Activated CD4-positive, alpha-beta T cell treated with anti-CD3 and anti-CD28 coated beads, Interleukin-2, amount 10 ng/mL, durations not matched to agents 24 days and 14 days (primary cell): Measurements from ENCODE around the gene SEMA4C. TPM values are rescaled to one million over a fixed set of nuclear protein-coding genes. Genes with fewer than 3 reads are reported as not detected.

ENCODE experiments used
- DNase-seq: peaks from one replicate; pipeline ENCODE4 v3.0.0; 2022
- H3K27ac Mint-ChIP-seq: one replicate; pipeline ENCODE4 v1.8.0; 2022; ENCODE audit warnings: mild to moderate bottlenecking, mixed read lengths
- H3K27me3 Mint-ChIP-seq: one replicate; pipeline ENCODE4 v1.8.0; 2022; ENCODE audit warnings: mixed read lengths
- H3K36me3 Mint-ChIP-seq: one replicate; pipeline ENCODE4 v1.8.0; 2022; ENCODE audit warnings: low read depth, mild to moderate bottlenecking, mixed read lengths
- H3K4me1 Mint-ChIP-seq: one replicate; pipeline ENCODE4 v1.8.0; 2021; ENCODE audit warnings: mixed read lengths
- H3K4me3 Mint-ChIP-seq: one replicate; pipeline ENCODE4 v1.8.0; 2022; ENCODE audit warnings: mild to moderate bottlenecking, moderate library complexity, mixed read lengths
- H3K9me3 Mint-ChIP-seq: one replicate; pipeline ENCODE4 v1.8.0; 2021; ENCODE audit warnings: mixed read lengths
- intact Hi-C: fragments of 100-400 bp; cut with micrococcal nuclease; formaldehyde crosslinking; loops from one replicate; pipeline ENCODE4 v1.15.1; 2023
- total RNA-seq: library from RNA; stranded (reverse); gene quantifications from 2 replicates; pipeline ENCODE4 v1.2.3, GENCODE V29; 2022

SEMA4C gene
- total RNA-seq, result 23.8 and 26.1 TPM in 2 replicates

GRCh38 chr2:96869822-96870625, at the start of gene SEMA4C:
SEMA4C (minus strand) TSS chr2:96870080; CDS start chr2:96867886, 2,194 bp downstream.
- Mint-ChIP-seq H3K4me3 (peak within 1 kb of the TSS; percentile 87), H3K27me3 (peaks cover 10% of the 10 kb centered on the region), H3K4me1 (peaks cover 27% of the 10 kb centered on the region), H3K27ac (peak within 1 kb of the TSS; percentile 78), H3K9me3 (no peaks in the 10 kb centered on the region), H3K36me3 (peaks cover 6% of the 10 kb centered on the region)
- DNase-seq, result peak; percentile 91
- intact Hi-C loops, result loop anchor here (1.0 to 2.0 kb wide), 2 partner anchors 45 to 54 kb away; partner anchors contain the start of gene CNNM3

DNA sequence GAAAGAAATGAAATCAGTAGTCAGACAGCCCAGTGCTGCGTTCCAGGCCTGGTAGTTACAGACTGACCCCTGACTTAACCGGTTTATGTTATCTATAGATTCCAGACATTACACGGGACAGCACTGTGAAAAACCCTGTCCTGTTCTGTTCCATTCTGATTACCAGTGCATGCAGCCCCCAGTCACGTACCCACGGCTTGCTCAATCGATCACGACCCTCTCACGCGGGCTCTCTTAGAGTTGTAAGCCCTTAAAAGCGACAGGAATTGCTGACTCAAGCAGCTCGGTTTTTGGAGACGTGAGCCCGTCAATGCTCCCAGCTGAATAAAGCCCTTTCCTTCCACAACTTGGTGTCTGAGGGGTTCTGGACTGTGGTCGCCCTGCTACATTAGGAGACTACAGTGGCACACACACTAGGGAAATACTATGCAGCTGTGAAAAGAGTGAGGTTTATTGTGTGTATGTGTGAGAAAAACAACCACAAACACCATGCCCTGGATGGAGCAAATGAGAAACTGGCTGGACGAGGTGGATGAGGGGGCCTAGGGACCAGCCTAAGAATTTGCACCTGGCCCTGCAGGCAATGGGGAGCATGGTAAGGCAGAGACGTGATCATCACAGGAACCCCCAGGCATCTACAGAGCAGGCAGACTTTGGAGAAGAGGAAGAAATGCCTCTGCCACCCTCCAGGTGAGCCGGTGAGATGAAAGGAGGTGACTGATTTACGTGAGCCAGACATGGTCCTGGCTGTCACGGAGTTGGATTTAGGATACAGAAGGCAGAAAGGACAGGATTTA, 49.1 kb upstream of the SEMA4C start:
- Mint-ChIP-seq H3K27ac (no peak overlapping the region), H3K36me3 (peaks cover 18% of the 10 kb centered on the region), H3K4me3 (no peak overlapping the region), H3K27me3 (no peaks in the 10 kb centered on the region), H3K9me3 (peaks cover 19% of the 10 kb centered on the region), H3K4me1 (peaks cover 20% of the 10 kb centered on the region)
- DNase-seq, result no peak
- intact Hi-C loops, result no loop called here

- H3K36me3 Mint-ChIP-seq, result peaks cover 20% of the 10 kb centered on the region
- peaks cover 27% of the 10 kb centered on the region for H3K4me1 Mint-ChIP-seq
- peaks cover 19% of the 10 kb centered on the region for H3K9me3 Mint-ChIP-seq
These were observed 48.3 kb upstream of the SEMA4C start for GRCh38 chr2:96918092-96918753.

GRCh38 chr2:96916646-96917543, 47.0 kb upstream of the SEMA4C start:
- Mint-ChIP-seq H3K9me3 (peaks cover 19% of the 10 kb centered on the region), H3K36me3 (peaks cover 20% of the 10 kb centered on the region), H3K4me1 (peaks cover 32% of the 10 kb centered on the region), H3K4me3 (no peak overlapping the region), H3K27ac (no peak overlapping the region), H3K27me3 (no peaks in the 10 kb centered on the region)
- no peak for DNase-seq
- intact Hi-C loops, result no loop called here

More at GRCh38 chr2:96918092-96918753, 48.3 kb upstream of the SEMA4C start:
- no peak for DNase-seq
- no peak overlapping the region for H3K27ac Mint-ChIP-seq
- H3K4me3 Mint-ChIP-seq, result no peak overlapping the region
- H3K27me3 Mint-ChIP-seq, result no peaks in the 10 kb centered on the region
- intact Hi-C loops, result no loop called here

- Mint-ChIP-seq H3K9me3 (peaks cover 19% of the 10 kb centered on the region), H3K4me1 (peaks cover 34% of the 10 kb centered on the region), H3K36me3 (peaks cover 20% of the 10 kb centered on the region), H3K27ac (no peak overlapping the region), H3K27me3 (no peaks in the 10 kb centered on the region), H3K4me3 (no peak overlapping the region)
- intact Hi-C loops, result no loop called here
- no peak for DNase-seq
These were observed 46.3 kb upstream of the SEMA4C start for GRCh38 chr2:96916156-96916630.

GRCh38 chr2:96914332-96914731, 44.5 kb upstream of the SEMA4C start:
- H3K27ac Mint-ChIP-seq, result peak overlapping the region; percentile 88
- peaks cover 19% of the 10 kb centered on the region for H3K9me3 Mint-ChIP-seq
- intact Hi-C loops, result loop anchor here (2.0 to 5.0 kb wide), 2 partner anchors 38 to 46 kb away; no protein-coding TSS in a partner anchor
- peak overlapping the region; percentile 82 for H3K4me3 Mint-ChIP-seq
- DNase-seq, result no peak
- peaks cover 20% of the 10 kb centered on the region for H3K36me3 Mint-ChIP-seq
- H3K27me3 Mint-ChIP-seq, result no peaks in the 10 kb centered on the region
- peaks cover 34% of the 10 kb centered on the region for H3K4me1 Mint-ChIP-seq

- peaks cover 20% of the 10 kb centered on the region for H3K36me3 Mint-ChIP-seq
- peak overlapping the region; percentile 82 for H3K4me3 Mint-ChIP-seq
These were observed 43.7 kb upstream of the SEMA4C start for GRCh38 chr2:96913398-96914202.

GRCh38 chr2:96913117-96913397, 43.2 kb upstream of the SEMA4C start:
- peaks cover 19% of the 10 kb centered on the region for H3K9me3 Mint-ChIP-seq
- peak overlapping the region; percentile 88 for H3K27ac Mint-ChIP-seq
- no peaks in the 10 kb centered on the region for H3K27me3 Mint-ChIP-seq
- H3K4me3 Mint-ChIP-seq, result peak overlapping the region; percentile 82
- peaks cover 17% of the 10 kb centered on the region for H3K36me3 Mint-ChIP-seq
- intact Hi-C loops, result loop anchor here (5.0 kb wide), 1 partner anchor 39 kb away; no protein-coding TSS in a partner anchor
- peaks cover 32% of the 10 kb centered on the region for H3K4me1 Mint-ChIP-seq
- no peak for DNase-seq

More at GRCh38 chr2:96913398-96914202, 43.7 kb upstream of the SEMA4C start:
- Mint-ChIP-seq H3K4me1 (peaks cover 34% of the 10 kb centered on the region), H3K27me3 (no peaks in the 10 kb centered on the region), H3K27ac (peak overlapping the region; percentile 88), H3K9me3 (peaks cover 19% of the 10 kb centered on the region)
- intact Hi-C loops, result loop anchor here (2.0 to 5.0 kb wide), 2 partner anchors 39 to 45 kb away; no protein-coding TSS in a partner anchor
- DNase-seq, result peak; percentile 90

DNA sequence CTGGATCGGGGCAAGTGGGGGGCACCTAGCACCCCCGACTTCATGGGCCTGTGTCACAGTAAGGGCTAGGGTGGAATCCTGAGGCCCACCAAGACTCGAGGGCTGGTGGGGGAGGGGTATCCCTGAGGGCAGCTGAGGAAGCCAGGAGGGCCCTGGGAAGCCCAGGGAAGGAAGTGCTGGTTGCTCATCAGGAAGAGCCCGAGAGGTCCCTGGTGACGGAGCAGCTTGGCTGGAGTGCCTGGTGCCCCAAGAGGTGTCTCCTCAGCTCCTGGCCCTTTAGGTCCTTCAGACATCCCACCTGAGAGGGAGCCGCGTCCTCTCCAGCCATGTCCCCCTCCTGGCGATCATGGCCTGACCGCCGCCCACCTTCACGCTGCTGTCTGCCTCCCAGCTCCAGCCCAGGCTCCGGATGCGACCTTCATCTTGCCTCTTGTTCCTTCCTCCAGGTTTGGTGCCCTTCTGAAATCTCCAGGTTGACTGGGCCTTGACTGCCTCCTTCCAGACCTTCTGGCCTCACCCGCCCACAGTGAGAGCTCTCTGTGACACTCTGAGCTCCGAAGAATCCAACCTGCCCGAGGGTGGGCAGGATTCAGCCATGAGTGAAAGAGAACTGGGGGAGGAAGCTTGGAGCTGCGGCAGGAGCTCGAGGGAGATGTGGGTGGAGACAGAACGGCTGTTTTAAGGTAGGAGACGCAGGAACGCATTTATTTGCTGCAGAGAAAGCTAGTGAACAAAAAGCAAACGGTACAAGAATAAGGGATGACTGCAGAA, 42.7 kb upstream of the SEMA4C start:
- no peak for DNase-seq
- Mint-ChIP-seq H3K4me1 (peaks cover 32% of the 10 kb centered on the region), H3K27ac (peak overlapping the region; percentile 88), H3K27me3 (no peaks in the 10 kb centered on the region), H3K36me3 (peaks cover 16% of the 10 kb centered on the region), H3K4me3 (peak overlapping the region; percentile 82), H3K9me3 (peaks cover 17% of the 10 kb centered on the region)
- intact Hi-C loops, result loop anchor here (5.0 kb wide), 1 partner anchor 40 kb away; no protein-coding TSS in a partner anchor

- peaks cover 27% of the 10 kb centered on the region for H3K4me1 Mint-ChIP-seq
- no peaks in the 10 kb centered on the region for H3K9me3 Mint-ChIP-seq
- no peak overlapping the region for H3K4me3 Mint-ChIP-seq
- no peak overlapping the region for H3K27ac Mint-ChIP-seq
- no peak for DNase-seq
- intact Hi-C loops, result loop anchor here (5.0 kb wide), 1 partner anchor 43 kb away; no protein-coding TSS in a partner anchor
- no peaks in the 10 kb centered on the region for H3K27me3 Mint-ChIP-seq
- H3K36me3 Mint-ChIP-seq, result peaks cover 5% of the 10 kb centered on the region
These were observed 39.7 kb upstream of the SEMA4C start for GRCh38 chr2:96909611-96910021.

- no peak for DNase-seq
- no peak overlapping the region for H3K4me3 Mint-ChIP-seq
- H3K36me3 Mint-ChIP-seq, result no peaks in the 10 kb centered on the region
- H3K27me3 Mint-ChIP-seq, result no peaks in the 10 kb centered on the region
- H3K4me1 Mint-ChIP-seq, result peaks cover 8% of the 10 kb centered on the region
- no peak overlapping the region for H3K27ac Mint-ChIP-seq
- H3K9me3 Mint-ChIP-seq, result no peaks in the 10 kb centered on the region
- intact Hi-C loops, result no loop called here
These were observed 37.5 kb upstream of the SEMA4C start for GRCh38 chr2:96907115-96908041.
